ENCODE measurements around the gene TRIM63.

The TRIM63 gene

DNA sequence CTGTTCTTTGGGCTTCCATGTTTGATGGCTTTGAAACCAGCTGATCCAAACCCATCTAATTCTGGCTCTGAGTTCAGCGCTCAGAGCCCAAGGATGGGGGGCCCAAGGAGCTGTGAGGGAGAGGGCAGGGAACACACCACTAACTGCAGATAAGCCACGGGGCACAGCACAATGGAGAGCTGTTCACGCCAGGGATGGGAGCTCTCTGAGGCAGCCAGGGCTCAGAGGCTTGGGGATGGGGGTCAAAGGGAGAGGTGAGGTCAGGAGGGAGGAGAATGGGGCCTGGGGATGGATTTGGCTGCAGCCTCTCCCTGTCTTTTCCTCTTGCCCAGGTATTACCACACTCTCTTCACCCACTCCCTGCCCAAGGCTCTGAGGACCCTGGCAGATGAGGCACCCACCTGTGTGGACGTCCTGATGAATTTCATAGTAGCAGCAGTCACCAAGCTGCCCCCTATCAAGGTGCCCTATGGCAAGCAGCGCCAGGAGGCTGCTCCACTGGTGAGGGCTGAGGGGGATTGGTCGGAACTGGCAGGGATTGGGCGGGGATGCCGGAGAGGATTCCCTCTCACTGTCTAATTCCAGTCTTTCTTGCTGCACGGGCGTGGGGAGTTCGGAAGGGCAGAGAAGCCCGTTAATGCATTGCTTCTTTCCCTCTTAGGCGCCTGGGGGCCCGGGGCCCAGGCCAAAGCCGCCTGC lies 32.8 kb downstream of the TRIM63 start:
- no peak for DNase-seq (ENCODE audit: low spot score)

DNA sequence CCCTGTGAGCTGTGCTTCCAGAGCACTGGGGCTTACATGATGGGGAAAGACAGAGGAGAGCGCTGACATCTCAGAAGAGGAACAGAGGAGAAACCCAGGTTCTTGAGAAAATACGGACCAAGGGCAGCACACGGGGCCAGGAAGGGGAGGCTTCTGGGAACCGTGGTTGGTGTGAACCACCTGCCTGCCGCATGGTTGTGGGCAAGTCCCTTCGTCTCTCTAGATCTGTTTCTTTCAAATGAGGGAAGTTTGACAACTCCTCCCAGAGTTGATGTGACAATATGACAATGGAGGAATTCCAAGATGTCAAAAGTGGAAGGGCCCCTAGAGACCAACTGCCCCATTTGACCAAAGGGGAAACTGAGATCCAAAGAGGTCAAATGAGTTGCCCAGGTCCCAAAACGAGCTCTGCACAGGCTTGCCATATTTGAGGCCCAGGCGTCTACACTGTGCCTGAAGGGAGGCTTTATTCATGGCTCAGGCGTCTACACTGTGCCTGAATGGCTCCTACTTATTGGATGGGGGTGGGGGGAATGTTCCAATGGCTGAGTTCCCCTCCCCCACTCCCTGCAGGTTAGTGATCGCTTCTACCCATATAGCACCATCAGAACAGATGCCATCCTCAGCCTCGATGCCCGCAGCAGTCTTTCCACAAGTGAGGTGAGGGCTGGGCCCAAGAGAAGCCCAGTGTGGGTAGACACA lies 34.6 kb downstream of the TRIM63 start:
- DNase-seq (ENCODE audit: low spot score): no peak

DNA sequence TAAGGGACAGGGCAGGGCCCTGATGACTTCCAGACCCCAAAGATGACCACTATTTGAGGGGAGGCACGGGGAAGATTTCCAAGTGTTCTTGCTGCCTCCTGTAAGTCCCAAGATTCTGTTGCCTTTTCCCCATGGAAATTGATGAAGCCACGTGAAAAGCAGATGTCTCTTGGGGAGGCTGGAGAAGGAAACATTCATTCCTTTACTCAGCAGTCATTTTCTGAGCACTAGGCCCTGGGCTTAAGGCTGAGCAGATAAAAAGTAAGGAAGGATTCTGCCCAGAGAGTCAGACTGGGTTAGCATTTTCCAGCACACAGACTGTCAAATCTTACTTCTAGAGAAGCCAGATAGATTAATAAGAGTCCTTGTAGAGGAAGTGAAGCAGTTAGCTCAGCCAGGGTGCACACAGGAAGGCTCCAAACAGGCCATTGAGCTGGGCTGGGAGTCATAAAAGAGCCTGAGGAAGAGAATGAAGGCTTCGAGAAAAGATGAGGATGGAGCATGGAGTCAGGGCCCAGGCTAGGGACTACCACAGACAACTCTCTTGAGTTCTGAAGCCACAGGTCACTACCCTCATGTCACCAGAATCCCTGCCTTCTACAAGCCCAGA lies 35.7 kb downstream of the TRIM63 start:
- no peak for DNase-seq (ENCODE audit: low spot score)

DNA sequence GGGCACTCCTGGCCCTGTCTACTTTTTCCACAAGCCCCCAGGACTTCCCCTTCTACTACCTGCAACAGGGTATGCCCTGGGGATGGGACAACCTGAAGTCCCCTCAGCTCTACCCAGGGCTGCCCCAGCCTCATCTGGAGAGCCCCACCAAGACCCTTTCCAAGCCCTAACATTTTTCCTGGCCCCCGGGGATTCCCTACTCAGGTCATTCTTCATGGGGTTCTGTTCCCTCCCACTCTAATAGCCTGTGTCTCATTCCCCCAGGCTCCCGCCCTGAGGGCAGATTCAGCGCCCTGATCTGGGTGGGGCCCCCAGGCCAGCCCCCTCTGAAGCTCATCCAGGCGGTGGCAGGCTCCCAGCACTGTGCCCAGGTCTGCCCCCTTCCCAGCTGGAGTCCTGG lies 36.2 kb downstream of the TRIM63 start:
- DNase-seq (ENCODE audit: low spot score): no peak

GRCh38 chr1:26029864-26030481 lies 37.5 kb downstream of the TRIM63 start:
- no peak for DNase-seq (ENCODE audit: low spot score)

DNA sequence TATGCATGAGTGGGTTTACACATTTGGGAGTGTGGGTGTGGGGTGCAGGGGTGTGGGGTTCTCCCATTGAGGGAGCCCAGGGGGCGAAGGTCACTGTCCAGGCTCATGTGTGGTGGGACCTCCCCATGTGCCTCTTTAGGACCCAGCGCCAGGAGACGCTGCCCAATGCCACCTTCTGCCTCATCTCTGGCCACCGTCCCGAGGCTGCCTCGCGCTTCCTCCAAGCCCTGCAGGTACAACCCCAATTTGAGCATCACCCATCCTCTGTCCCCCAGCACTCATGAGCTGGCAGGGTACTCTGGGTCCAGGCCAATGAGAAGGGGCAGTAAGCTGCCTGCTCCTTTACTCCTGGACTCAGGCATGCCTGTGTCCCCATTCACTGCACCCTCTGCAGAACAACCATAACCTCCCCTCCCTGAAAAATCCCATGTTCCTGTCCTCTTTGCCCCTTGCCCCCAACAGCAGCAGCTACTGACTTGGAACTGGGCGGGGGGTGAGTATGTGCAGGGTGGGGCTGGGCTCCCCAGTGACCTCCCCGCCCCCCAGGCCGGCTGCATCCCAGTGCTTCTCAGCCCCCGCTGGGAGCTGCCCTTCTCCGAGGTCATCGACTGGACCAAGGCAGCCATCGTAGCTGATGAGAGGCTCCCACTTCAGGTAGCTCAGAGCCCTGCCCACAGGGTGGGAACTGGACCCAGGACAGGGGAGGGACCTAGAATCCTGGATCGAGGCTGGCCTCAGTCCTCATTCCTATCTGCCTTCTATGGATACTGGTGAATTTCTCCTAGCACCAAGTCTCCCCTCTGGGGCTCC lies 38.2 kb downstream of the TRIM63 start:
- DNase-seq (ENCODE audit: low spot score): no peak

GRCh38 chr1:26028490-26028980 lies 38.9 kb downstream of the TRIM63 start:
- no peak for DNase-seq (ENCODE audit: low spot score)

GRCh38 chr1:26027716-26028489 lies 39.5 kb downstream of the TRIM63 start:
- DNase-seq (ENCODE audit: low spot score): no peak

DNA sequence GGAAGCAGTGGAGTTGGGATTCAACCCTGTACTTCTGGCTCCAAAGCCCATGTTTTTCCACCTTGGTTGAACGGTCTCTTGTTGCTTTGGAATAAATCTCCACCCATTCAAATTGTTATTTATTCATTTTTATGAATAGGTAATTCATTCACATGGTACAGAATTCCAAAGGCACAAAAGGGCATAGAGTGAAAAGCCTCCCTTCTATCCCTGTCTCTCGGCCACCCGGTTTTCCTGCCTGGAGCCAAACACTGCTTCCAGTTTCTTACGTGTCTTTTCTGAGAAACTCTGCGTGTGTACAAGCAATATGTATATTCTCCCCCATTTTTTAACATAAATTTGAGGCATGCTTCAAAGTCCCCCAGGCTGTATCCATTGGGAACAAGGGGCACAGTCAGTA lies 41.9 kb downstream of the TRIM63 start:
- no peak for DNase-seq (ENCODE audit: low spot score)

DNA sequence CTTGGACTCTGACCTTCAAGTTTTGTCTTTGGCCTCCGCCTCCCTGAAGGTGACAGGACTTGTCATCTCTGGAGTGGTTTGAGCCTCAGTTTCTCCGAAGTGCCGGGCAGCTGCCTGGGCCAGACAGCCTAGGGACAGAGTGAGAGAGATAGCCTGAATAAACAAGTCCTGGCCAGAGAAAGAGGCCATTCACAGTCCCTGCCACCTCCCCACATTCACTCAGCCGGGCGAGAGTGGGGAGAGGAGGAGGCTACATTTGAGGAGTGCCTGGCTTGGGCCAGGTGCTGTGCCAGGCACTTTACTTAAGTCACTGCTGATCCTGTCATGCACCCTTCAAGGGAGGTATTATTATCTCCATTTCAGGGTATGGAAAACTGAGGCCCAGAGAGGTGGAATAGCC lies 42.4 kb downstream of the TRIM63 start:
- no peak for DNase-seq (ENCODE audit: low spot score)

DNA sequence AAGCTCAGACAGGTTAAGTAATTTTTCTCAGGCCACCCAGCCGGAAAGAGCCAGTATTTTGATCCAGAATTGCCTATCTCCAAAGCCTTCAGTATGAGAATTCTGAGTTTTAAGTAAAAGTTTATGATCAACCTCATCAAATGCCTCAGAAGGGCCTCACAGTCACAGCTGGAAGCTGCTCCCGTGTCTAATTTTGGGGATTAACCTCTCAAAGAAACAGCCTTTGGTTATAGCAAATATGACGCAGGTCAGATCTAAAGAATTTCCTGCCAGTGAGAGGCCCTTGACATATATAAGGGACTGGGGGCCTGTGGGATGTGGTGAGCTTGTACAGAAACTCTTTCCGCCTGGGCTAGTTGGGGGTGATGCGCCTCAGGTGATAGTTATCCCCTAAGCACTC lies 43.6 kb downstream of the TRIM63 start:
- DNase-seq (ENCODE audit: low spot score): no peak

DNA sequence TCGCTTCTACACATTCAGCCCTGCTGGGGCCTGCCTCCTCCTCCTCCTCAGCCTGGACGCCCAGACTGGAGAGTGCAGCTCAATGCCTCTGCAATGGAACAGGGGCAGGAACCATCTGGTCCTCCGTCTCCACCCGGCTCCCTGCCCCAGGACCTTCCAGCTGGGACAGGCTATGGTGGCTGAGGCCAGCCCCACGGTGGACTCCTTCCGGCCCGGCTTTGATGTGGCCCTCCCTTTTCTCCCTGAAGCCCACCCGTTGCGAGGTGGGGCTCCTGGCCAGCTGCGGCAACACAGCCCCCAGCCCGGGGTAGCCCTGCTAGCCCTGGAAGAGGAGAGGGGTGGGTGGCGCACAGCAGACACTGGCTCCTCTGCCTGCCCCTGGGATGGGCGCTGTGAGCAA lies 44.4 kb downstream of the TRIM63 start:
- no peak for DNase-seq (ENCODE audit: low spot score)

- no peak for DNase-seq (ENCODE audit: low spot score)
Observed at GRCh38 chr1:26022404-26022779, 45.0 kb downstream of the TRIM63 start.

- no peak for DNase-seq (ENCODE audit: low spot score)
Observed at GRCh38 chr1:26021647-26022403, 45.6 kb downstream of the TRIM63 start, which contains the start of gene EXTL1. Gene EXTL1, plus strand, starts transcription at chr1:26021775. Its CDS starts 872 bp downstream, at chr1:26022647.

- DNase-seq (ENCODE audit: low spot score): no peak
Observed at GRCh38 chr1:26020941-26021646, 46.3 kb downstream of the TRIM63 start.

GRCh38 chr1:26020330-26020768 lies 47.1 kb downstream of the TRIM63 start:
- DNase-seq (ENCODE audit: low spot score): no peak

GRCh38 chr1:26019641-26020315 lies 47.7 kb downstream of the TRIM63 start:
- no peak for DNase-seq (ENCODE audit: low spot score)

GRCh38 chr1:26017606-26018005 lies 49.8 kb downstream of the TRIM63 start:
- DNase-seq (ENCODE audit: low spot score): no peak

- DNase-seq (ENCODE audit: low spot score): no peak
Observed at GRCh38 chr1:26016953-26017545, 50.4 kb downstream of the TRIM63 start.
